Hepatocyte (in vitro differentiated cells): ENCODE measurements around the gene DLG2.

Experiments used
- EZH2 ChIP-seq: fragments of 200-600 bp; sonication (generic); IDR thresholded peaks from 2 replicates; pipeline ENCODE4 v1.6.1; 2016; ENCODE audit warnings: antibody characterized with exemption, mild to moderate bottlenecking, borderline replicate concordance
- TF ChIP-seq, protein P1 (sequence below): fragments of 200-600 bp; sonication (generic); IDR thresholded peaks from 2 replicates; pipeline ENCODE4 v1.5.1; 2016; ENCODE audit warnings: antibody characterized with exemption, mild to moderate bottlenecking; ENCODE audit not compliant: poor library complexity

DNA sequence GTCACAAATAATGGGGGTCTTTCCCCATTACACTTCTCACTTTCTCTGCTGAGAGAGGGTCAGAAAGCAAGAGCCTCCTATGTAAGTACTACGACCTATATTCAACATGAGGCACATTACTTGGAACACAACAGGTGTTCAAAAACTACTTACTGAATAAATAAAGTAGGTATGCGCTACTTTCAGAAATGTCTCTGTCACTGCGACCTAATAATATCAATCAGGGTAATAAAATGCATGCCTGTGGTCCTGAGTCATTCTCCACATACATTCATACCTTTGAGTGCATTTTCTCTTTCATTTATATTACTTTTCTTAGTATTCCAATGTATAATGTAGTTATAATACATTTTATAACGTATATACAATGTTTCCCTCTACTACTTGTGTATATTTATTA lies 838.9 kb downstream of the DLG2 start:
- TF ChIP-seq, protein P1, sequence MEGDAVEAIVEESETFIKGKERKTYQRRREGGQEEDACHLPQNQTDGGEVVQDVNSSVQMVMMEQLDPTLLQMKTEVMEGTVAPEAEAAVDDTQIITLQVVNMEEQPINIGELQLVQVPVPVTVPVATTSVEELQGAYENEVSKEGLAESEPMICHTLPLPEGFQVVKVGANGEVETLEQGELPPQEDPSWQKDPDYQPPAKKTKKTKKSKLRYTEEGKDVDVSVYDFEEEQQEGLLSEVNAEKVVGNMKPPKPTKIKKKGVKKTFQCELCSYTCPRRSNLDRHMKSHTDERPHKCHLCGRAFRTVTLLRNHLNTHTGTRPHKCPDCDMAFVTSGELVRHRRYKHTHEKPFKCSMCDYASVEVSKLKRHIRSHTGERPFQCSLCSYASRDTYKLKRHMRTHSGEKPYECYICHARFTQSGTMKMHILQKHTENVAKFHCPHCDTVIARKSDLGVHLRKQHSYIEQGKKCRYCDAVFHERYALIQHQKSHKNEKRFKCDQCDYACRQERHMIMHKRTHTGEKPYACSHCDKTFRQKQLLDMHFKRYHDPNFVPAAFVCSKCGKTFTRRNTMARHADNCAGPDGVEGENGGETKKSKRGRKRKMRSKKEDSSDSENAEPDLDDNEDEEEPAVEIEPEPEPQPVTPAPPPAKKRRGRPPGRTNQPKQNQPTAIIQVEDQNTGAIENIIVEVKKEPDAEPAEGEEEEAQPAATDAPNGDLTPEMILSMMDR = no peak
- no peak for TF ChIP-seq EZH2
